Mucosa of stomach (tissue), 1 donor: Measurements from ENCODE around the gene AMH.

Source experiments
- H3K27me3 ChIP-seq: one replicate; pipeline ENCODE4 v1.7.0; 2013; ENCODE audit warnings: mild to moderate bottlenecking, low read length; ENCODE audit not compliant: control insufficient read depth, insufficient read depth
- H3K36me3 ChIP-seq: one replicate; pipeline ENCODE4 v1.7.0; 2013; ENCODE audit warnings: low read length; ENCODE audit not compliant: control insufficient read depth, insufficient read depth
- H3K4me1 ChIP-seq: one replicate; pipeline ENCODE4 v1.7.0; 2013; ENCODE audit warnings: mild to moderate bottlenecking, low read length; ENCODE audit not compliant: control insufficient read depth, insufficient read depth
- H3K4me3 ChIP-seq: one replicate; pipeline ENCODE4 v1.7.0; 2013; ENCODE audit warnings: low read length
- H3K9ac ChIP-seq: one replicate; pipeline ENCODE4 v1.7.0; 2013; ENCODE audit warnings: mild to moderate bottlenecking, low read length, moderate library complexity
- H3K9me3 ChIP-seq: one replicate; pipeline ENCODE4 v1.7.0; 2013; ENCODE audit warnings: mild to moderate bottlenecking, low read length, moderate library complexity; ENCODE audit not compliant: control insufficient read depth
- donor health status: Pancreatic carcinoma.

Gene AMH

DNA sequence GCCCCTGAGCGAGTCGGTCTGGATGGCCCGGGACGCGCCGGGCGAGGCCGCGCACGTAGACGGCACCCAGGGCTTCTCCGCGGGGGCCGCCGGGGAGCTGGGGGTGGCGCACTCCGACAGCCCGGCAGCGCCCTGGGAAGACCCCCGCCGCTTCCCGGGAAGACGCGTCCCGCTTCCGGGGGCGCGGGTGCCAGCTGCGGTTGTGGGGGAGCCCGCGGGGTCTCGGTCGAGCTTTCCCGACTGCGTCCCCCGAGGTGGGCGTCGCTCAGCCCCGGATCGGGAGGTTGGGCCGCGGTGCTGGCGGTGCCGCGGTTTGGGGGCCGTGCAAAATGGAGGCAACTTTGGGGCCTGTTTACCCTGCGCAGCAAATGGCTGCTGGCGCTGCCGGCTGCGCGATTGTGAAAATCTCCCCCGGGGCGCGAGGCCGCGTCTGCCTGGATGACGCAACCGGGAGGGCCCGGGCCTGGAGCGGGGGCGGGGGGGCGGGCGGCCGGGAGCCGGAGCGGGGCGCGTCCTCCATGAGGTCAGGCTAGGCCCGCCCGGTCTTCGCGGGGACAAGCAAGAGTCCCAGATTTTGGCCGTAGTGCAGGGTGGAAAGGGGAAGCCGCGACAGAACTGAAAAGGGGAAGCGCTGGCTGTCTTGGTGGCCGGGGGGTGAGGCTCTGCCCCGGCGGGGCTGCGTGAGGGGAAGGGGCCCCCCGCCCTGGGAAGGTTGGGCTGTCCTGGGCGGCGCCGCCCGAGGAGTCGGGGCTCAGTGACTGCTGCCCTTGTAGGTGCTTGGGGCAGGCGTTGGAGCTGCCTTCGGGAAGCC lies 21.5 kb downstream of the AMH start:
- H3K9ac ChIP-seq = peak overlapping the region; percentile 95
- no peaks in the 10 kb centered on the region for H3K27me3 ChIP-seq
- H3K4me3 ChIP-seq = peak overlapping the region; percentile 77
- no peaks in the 10 kb centered on the region for H3K9me3 ChIP-seq
- no peaks in the 10 kb centered on the region for H3K36me3 ChIP-seq
- peaks cover 54% of the 10 kb centered on the region for H3K4me1 ChIP-seq

DNA sequence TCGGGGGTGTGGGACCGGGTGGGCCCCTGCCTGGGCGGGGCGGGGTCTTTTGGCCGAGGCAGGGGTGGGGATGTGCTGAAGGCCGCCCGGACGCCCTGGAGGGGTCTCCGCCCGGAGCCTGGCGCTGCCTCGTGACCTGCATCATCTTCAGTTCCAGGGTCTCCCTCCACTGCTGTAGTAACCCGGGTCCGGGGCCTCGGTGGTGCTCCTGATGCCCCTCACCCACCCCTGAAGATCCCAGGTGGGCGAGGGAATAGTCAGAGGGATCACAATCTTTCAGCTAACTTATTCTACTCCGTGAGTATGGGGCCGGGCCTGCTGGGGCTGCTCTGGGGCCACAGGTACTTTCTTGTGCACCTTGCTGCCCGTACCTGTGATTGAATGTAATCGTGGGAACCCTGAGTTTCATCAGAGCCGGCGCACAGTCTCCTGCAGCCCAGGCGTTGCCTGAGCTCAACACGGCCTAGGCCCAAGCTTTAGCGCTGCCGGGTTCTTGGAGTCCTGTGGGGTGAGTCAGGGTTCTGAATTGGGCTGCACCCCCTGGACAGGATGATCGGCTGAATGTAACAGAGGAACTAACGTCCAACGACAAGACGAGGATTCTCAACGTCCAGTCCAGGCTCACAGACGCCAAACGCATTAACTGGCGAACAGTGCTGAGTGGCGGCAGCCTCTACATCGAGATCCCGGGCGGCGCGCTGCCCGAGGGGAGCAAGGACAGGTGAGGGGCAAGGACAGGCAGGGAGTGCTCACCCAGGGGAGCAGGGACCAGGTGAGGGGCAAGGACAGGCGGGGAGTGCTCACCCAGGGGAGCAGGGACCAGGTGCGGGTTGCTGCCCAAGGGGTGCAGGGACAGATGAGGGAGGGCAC lies 22.3 kb downstream of the AMH start:
- Histone ChIP-seq H3K9ac (peak overlapping the region; percentile 80), H3K4me3 (peak overlapping the region; percentile 17), H3K27me3 (no peaks in the 10 kb centered on the region), H3K4me1 (peaks cover 58% of the 10 kb centered on the region), H3K9me3 (no peaks in the 10 kb centered on the region), H3K36me3 (no peaks in the 10 kb centered on the region)

DNA sequence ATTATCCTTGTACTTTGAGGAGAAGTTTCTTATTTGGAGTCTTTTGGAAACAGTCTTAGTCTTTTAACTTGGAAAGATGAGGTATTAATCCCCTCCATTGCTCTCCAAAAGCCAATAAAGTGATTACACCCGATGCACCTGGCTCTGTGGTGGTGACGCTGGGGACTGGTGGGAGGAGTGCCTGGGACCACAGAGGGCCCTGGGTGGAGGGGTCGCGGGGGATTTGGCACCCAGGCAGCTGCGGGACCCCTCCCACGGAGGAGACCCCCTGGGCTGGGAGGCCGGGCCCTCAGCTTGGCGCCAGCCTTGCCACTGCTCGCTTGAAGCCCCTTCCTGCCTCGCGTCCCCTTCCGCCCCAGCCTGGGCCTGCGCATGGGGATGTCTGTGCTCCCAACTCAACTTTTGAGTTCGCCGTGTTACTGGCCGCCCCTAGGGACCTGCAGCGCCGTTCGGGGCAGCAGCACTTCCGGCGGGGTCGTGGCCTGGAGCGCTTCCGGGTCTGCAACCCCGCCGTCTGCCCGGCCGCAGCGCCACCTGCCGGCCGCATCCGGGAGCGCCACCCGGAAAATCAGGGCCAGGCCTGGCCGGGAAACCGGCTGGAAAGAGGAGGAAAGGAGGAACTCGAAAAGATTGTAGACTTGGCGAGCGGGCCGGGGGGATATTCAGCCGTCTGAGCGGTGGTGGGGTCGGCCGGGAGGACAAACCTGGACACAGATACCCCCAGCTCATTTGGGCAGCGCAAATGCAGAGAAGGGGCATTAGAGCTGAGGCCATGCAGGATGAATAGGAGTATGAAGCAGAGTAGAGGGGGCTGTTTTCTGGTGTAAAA lies 24.4 kb downstream of the AMH start:
- peak overlapping the region; percentile 14 for H3K9ac ChIP-seq
- H3K36me3 ChIP-seq = no peaks in the 10 kb centered on the region
- no peak overlapping the region for H3K4me3 ChIP-seq
- H3K4me1 ChIP-seq = peaks cover 54% of the 10 kb centered on the region
- H3K27me3 ChIP-seq = no peaks in the 10 kb centered on the region
- H3K9me3 ChIP-seq = no peaks in the 10 kb centered on the region

DNA sequence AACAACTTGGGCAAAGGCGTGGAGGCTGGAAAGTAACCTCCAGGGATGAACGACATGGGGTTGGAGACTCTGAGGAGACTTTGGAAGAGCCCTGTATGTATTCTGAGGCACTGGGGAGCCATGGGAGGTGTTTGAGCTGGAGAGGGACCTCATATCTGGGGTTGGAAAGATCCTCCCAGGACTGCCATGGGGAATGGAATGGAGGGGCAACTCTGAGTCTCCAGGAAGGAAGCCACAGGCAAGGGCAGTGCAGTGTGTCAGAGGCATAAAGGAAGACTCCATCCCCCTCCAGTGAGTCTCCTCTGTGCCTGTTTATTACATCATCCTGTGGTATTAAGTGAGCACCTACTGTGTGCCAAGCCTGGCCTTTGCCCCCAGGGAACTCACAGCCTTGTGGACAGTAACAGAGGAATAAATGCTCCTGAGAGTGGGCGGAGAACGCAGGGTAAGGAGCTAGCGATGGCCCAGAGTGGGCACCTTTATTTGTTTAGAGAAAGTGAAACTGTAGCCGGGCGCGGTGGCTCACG lies 25.1 kb downstream of the AMH start:
- Histone ChIP-seq H3K9ac (peak overlapping the region; percentile 14), H3K27me3 (no peaks in the 10 kb centered on the region), H3K36me3 (no peaks in the 10 kb centered on the region), H3K9me3 (no peaks in the 10 kb centered on the region), H3K4me3 (no peak overlapping the region), H3K4me1 (peaks cover 54% of the 10 kb centered on the region)

DNA sequence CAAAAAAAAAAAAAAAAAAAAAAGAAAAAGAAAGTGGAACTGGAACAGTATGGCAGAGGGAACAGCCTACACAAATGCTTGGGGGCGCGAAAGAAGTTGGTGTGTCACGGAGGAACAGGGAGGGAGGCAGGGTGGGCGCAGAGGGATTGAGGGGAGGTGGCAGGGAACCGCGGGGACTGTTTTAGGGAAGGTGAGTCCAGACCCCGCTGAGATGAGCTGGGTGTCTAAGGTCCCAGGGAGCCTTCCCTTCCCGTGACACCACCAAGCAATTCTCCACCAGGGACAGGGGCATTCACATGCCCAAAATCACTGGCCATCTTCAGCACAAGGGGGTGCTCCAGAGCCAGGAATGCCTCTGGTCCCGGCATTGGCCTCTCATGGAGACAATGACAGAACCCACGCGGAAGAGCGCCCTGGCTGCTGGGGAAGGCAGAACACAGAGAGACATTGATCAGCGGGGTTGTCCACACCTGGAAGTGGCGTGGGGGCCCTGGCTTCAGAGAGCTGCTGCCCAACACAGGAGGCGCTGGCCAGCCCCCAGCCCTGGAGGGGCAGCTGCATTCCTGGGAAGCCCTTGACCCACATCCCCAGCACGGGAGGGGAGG lies 25.9 kb downstream of the AMH start:
- H3K9ac ChIP-seq = no peak overlapping the region

DNA sequence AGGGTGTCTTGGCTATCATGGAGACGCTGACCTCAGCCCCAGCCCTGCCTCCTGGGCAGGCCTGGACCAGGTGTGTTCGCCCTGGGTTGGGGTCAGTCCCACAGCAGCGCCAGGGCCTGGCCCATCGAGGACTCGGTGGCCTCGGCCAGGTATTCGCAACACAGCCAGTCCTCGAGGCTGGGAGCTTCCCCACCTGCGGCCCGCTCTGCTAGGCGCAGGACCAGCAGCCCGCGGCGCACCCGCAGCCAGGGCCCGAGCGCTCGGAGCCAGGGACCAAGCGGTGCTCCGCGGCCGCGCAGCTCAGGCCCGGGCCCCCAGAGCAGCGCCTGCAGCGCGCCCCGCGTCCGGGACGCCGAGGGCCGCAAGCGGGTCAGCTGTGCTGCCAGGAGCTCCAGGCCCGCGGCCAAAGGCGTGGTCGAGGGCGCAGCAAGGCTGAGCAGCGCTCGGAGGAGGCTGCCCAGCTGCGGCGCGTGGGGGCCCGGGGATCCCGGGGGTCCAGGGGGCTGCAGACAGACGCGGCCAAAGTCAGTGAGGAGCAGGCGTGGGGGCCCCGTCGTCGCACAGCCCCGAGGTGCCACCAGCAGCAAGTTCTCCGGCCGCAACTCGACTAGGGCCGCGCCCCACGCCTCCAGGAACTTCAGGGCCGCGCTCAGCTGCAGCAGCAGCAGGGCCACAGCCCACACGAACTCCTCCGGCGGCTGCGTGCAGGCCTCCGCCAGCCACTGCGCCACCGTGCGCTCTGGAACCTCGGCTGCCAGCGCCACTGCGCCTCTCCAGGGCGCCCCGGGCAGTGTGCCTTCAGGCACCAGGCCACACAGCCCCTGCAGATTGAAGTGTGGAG lies 26.7 kb downstream of the AMH start:
- H3K9me3 ChIP-seq = no peaks in the 10 kb centered on the region
- H3K4me3 ChIP-seq = no peak overlapping the region
- H3K36me3 ChIP-seq = no peaks in the 10 kb centered on the region
- H3K4me1 ChIP-seq = peaks cover 54% of the 10 kb centered on the region
- no peak overlapping the region for H3K9ac ChIP-seq
- no peaks in the 10 kb centered on the region for H3K27me3 ChIP-seq

More for the DNA sequence above, 25.9 kb downstream of the AMH start:
- Histone ChIP-seq H3K4me1 (peaks cover 54% of the 10 kb centered on the region), H3K4me3 (no peak overlapping the region), H3K27me3 (no peaks in the 10 kb centered on the region), H3K36me3 (no peaks in the 10 kb centered on the region), H3K9me3 (no peaks in the 10 kb centered on the region)

DNA sequence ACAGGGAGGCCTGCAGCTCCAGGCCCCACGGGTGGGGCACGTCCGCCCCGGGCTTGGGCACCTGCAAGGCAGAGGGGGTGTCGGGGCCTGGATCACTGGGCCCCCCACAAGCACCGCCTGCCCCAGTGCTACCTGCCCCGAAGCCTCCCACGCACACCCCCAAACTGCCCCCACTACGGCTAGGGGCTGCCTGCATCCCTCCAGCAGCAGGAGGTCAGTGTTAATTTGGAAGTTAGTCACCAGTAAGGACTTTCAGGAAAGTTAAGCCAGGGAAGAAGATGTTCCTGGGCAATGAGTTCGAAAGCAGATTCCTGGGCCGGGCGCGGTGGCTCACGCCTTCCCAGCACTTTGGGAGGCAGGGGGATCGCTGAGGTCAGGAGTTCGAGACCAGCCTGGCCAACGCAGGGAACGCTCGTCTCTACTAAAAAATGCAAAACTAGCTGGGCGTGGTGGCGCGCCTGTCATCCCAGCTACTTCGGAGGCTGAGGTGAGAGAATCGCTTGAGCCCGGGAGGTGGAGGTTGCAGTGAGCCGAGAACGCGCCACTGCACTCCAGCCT lies 27.4 kb downstream of the AMH start:
- Histone ChIP-seq H3K9me3 (no peaks in the 10 kb centered on the region), H3K4me3 (no peak overlapping the region), H3K27me3 (peaks cover under 1% of the 10 kb centered on the region), H3K4me1 (peaks cover 49% of the 10 kb centered on the region), H3K9ac (no peak overlapping the region), H3K36me3 (no peaks in the 10 kb centered on the region)

DNA sequence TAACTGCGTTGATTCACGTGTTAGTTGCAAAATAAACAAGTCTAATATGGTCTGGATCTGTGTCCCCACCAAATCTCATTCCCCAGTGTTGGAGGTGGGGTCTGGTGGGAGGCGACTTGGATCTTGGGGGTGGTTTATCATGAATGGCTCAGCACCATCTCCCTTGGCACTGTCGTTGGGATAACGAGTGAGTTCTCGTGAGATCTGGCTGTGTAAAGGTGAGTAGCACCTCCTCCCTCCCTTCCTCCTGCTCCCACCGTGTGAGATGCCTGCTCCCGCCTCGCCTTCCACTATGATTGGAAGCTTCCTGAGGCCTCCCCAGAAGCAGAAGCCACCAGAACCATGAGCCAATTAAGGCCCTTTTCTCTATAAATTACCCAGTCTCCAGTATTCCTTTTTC lies 28.0 kb downstream of the AMH start:
- no peak overlapping the region for H3K9ac ChIP-seq
- H3K4me3 ChIP-seq = no peak overlapping the region
- H3K9me3 ChIP-seq = no peaks in the 10 kb centered on the region
- peaks cover 43% of the 10 kb centered on the region for H3K4me1 ChIP-seq
- H3K36me3 ChIP-seq = no peaks in the 10 kb centered on the region
- H3K27me3 ChIP-seq = peaks cover 6% of the 10 kb centered on the region

DNA sequence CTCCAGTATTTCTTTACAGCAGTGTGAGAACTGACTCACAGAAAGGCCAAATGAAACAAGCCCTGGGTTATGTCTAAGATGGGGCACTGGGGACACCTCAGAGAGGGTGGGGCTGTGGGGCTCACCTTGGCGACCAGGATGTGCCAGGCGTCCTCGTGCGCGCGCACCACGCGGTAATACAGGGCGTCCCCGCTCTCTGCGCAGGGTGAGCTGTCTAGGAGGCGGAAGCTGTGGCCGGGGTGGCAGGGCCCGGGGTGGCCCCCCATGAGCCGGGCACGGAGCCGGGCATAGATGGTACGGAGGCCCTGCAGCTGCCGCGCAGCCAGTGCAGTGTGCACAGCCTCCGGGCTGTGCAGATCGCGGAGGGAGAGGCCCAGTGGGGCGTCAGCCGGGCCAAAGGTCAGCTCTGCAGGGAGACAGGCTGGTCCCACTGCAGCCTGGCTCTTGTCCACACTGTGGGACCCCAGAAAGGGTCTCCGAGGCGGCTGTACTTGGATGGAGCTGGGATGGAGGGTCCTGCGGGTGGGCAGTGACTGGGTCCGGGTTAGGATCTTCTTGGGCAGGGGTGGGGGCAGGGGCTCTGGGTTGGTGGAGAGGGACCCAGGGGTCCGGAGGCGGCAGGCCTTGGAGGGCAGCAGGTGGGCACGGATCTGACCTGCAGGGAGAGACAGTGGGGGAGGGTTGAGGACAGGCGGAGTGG lies 29.5 kb downstream of the AMH start:
- Histone ChIP-seq H3K9me3 (no peaks in the 10 kb centered on the region), H3K9ac (no peak overlapping the region), H3K36me3 (no peaks in the 10 kb centered on the region), H3K4me1 (peaks cover 33% of the 10 kb centered on the region), H3K27me3 (peaks cover 14% of the 10 kb centered on the region), H3K4me3 (no peak overlapping the region)

DNA sequence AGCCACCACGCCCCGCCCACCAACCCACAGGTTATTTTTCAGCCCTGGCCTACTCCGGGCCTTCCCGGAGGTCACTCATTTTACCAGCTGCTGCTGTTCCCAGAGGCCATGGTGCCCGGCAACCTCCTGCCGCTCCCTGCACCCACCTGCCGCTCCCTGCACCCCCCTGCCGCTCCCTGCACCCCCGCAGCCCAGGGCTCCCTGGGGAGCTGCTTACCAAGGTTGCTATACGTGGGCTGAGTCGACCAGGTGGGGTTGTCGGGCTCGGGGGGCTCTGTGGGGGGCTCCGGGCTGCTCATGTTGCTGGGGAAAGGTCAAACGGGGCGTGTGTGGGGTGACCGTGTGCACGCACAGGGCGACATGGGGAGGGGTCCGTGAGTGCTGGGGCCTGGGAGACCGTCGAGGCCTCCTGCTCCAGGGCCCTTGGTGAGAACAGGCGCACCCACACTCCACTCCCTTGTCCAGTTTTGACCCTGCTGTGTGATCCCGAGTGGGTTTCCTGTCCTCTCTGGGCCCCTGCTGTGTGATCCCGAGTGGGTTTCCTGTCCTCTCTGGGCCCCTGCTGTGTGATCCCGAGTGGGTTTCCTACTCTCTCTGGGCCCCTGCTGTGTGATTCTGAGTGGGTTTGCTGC lies 31.6 kb downstream of the AMH start:
- H3K9ac ChIP-seq = no peak overlapping the region
- peaks cover 15% of the 10 kb centered on the region for H3K4me1 ChIP-seq
- H3K4me3 ChIP-seq = no peak overlapping the region
- peaks cover 18% of the 10 kb centered on the region for H3K27me3 ChIP-seq
- H3K36me3 ChIP-seq = no peaks in the 10 kb centered on the region
- H3K9me3 ChIP-seq = no peaks in the 10 kb centered on the region
